MM.1S (cell line): ENCODE results near the gene ARHGAP27.
A peak's percentile ranks its signal among the peaks of the same experiment; 100 is the strongest.

Experiments used
- DNase-seq: peaks from one replicate; pipeline ENCODE4 v3.0.0-alpha.2; 2015
- H2AFZ ChIP-seq: fragments of 300-600 bp; sonication (generic); 2 replicates; pipeline ENCODE4 v1.6.0; 2016; ENCODE audit warnings: antibody characterized with exemption, low read length
- H3F3A ChIP-seq: fragments of 300-600 bp; sonication (generic); 2 replicates; pipeline ENCODE4 v1.6.1; 2016; ENCODE audit warnings: mild to moderate bottlenecking, antibody characterized with exemption, low read length, moderate library complexity, mixed read lengths; ENCODE audit not compliant: insufficient read depth
- H3K27ac ChIP-seq: fragments of 300-600 bp; sonication (generic); 2 replicates; pipeline ENCODE4 v1.5.1; 2016; ENCODE audit warnings: mild to moderate bottlenecking, low read length
- H3K27me3 ChIP-seq: fragments of 300-600 bp; sonication (generic); replicated peaks from 2 replicates; pipeline ENCODE4 v1.6.0; 2016; ENCODE audit warnings: low read length; ENCODE audit not compliant: insufficient read depth
- H3K36me3 ChIP-seq: fragments of 300-600 bp; sonication (generic); replicated peaks from 2 replicates; pipeline ENCODE4 v1.6.1; 2016; ENCODE audit warnings: mild to moderate bottlenecking, low read length, mixed read lengths; ENCODE audit not compliant: insufficient read depth
- H3K4me1 ChIP-seq: fragments of 300-600 bp; sonication (generic); 2 replicates; pipeline ENCODE4 v1.6.1; 2016; ENCODE audit warnings: low read length, mixed read lengths
- H3K4me2 ChIP-seq: fragments of 300-600 bp; sonication (generic); 2 replicates; pipeline ENCODE4 v1.6.0; 2016; ENCODE audit warnings: low read depth, low read length
- H3K4me3 ChIP-seq: fragments of 300-600 bp; sonication (generic); 2 replicates; pipeline ENCODE4 v1.5.1; 2016; ENCODE audit warnings: low read length, mixed read lengths
- H3K79me2 ChIP-seq: fragments of 300-600 bp; sonication (generic); 2 replicates; pipeline ENCODE4 v1.6.1; 2016; ENCODE audit warnings: mixed run types, low read length, mixed read lengths
- H3K9ac ChIP-seq: fragments of 300-600 bp; sonication (generic); 2 replicates; pipeline ENCODE4 v1.6.1; 2016; ENCODE audit warnings: low read length, mixed read lengths
- H3K9me2 ChIP-seq: fragments of 300-600 bp; sonication (generic); replicated peaks from 2 replicates; pipeline ENCODE4 v1.6.1; 2016; ENCODE audit warnings: mild to moderate bottlenecking, low read length, mixed read lengths; ENCODE audit not compliant: insufficient read depth
- H3K9me3 ChIP-seq: fragments of 300-600 bp; sonication (generic); replicated peaks from 2 replicates; pipeline ENCODE4 v1.6.1; 2016; ENCODE audit warnings: mild to moderate bottlenecking, low read length, mixed read lengths; ENCODE audit not compliant: insufficient read depth
- H4K20me1 ChIP-seq: fragments of 300-600 bp; sonication (generic); 2 replicates; pipeline ENCODE4 v1.6.1; 2016; ENCODE audit warnings: mild to moderate bottlenecking, low read length, moderate library complexity, mixed read lengths; ENCODE audit not compliant: insufficient read depth
- EZH2 ChIP-seq: fragments of 300-600 bp; sonication (generic); optimal IDR thresholded peaks from 2 replicates; pipeline ENCODE3; 2017; ENCODE audit warnings: low read depth, mild to moderate bottlenecking, antibody characterized with exemption, low read length, mixed read lengths
- EZH2phosphoT487 ChIP-seq: fragments of 300-600 bp; sonication (generic); IDR thresholded peaks from 2 replicates; pipeline ENCODE4 v1.6.1; 2018; ENCODE audit warnings: antibody characterized with exemption, low read length
- TF ChIP-seq, protein P1 (sequence below): fragments of 300-600 bp; sonication (generic); IDR thresholded peaks from 2 replicates; pipeline ENCODE4 v1.5.1; 2016; ENCODE audit warnings: antibody characterized with exemption, low read length, mixed read lengths

The ARHGAP27 gene

DNA sequence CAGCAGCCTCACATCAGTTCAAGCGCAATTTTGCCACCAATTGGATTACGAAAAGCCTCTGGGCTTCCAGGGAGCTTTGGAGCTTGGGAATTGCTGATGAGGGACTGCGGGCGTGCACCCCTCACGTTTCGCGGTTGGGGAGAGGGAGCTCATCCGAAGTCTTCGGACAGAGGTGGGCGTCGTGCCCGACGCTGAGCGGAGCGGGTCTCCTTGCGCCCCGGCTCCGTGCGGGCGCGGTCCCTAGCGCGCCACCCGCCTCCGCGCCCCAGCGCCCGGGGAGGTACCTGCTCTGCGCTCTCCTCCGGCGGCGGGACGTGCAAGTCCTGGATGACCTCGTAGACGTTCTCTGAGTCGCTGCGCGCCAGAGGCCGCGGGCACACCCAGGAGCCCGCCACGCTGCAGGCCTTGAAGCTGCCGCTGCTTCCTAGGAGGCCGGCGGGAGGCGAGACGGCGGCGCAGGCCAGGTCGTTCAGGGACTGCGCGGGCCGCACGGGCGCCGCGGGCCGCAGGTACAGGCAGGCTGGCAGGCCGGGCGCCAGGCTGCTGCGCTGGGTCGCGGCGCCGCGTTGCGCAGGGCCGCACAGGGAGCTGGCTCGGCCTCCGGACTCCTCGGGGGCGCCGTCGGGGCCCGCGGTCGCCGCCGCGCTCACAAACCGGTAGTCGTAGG lies 3.2 kb downstream of the ARHGAP27 start:
- H3K36me3 ChIP-seq = no peaks in the 10 kb centered on the region
- H3K4me1 ChIP-seq = peaks cover 36% of the 10 kb centered on the region
- no peaks in the 10 kb centered on the region for H3K9me3 ChIP-seq
- no peak for DNase-seq
- no peaks in the 10 kb centered on the region for H3K27me3 ChIP-seq
- H3K9me2 ChIP-seq = no peaks in the 10 kb centered on the region
- H3K4me3 ChIP-seq = peak overlapping the region; percentile 24
- no peaks in the 10 kb centered on the region for H4K20me1 ChIP-seq
- H3K79me2 ChIP-seq = peaks cover 52% of the 10 kb centered on the region
- H3K9ac ChIP-seq = no peak overlapping the region
- peaks cover 32% of the 10 kb centered on the region for H3F3A ChIP-seq
- peak overlapping the region; percentile 74 for H3K4me2 ChIP-seq
- no peak overlapping the region for H2AFZ ChIP-seq
- H3K27ac ChIP-seq = peak overlapping the region; percentile 63; the same call in 1 of the 2 replicates
- TF ChIP-seq EZH2phosphoT487 (no peak), EZH2 (no peak)
- TF ChIP-seq, protein P1, sequence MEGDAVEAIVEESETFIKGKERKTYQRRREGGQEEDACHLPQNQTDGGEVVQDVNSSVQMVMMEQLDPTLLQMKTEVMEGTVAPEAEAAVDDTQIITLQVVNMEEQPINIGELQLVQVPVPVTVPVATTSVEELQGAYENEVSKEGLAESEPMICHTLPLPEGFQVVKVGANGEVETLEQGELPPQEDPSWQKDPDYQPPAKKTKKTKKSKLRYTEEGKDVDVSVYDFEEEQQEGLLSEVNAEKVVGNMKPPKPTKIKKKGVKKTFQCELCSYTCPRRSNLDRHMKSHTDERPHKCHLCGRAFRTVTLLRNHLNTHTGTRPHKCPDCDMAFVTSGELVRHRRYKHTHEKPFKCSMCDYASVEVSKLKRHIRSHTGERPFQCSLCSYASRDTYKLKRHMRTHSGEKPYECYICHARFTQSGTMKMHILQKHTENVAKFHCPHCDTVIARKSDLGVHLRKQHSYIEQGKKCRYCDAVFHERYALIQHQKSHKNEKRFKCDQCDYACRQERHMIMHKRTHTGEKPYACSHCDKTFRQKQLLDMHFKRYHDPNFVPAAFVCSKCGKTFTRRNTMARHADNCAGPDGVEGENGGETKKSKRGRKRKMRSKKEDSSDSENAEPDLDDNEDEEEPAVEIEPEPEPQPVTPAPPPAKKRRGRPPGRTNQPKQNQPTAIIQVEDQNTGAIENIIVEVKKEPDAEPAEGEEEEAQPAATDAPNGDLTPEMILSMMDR = no peak

DNA sequence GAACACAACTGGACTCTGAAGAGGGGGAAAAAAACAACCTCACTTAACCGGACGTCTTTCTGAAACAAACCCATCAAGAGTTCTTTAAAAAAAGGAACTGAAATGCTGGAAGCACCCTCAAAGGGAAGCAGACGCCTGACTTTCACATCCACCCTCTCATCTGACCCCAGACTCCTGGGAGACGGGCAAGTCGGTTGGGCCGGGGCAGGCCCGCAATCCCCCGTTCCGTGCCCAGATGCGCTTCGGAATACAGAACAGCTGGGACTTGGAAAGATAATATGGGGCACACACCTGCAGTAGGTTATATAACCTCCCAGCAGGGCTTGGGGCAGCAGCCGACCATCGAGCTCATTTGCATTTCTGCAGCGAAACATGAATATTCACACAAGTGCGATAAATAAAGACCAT lies 3.7 kb downstream of the ARHGAP27 start:
- no peaks in the 10 kb centered on the region for H4K20me1 ChIP-seq
- H3F3A ChIP-seq = peaks cover 32% of the 10 kb centered on the region
- H3K27ac ChIP-seq = peak overlapping the region; percentile 63; the same call in 1 of the 2 replicates
- H3K9me3 ChIP-seq = no peaks in the 10 kb centered on the region
- no peaks in the 10 kb centered on the region for H3K36me3 ChIP-seq
- H3K9me2 ChIP-seq = no peaks in the 10 kb centered on the region
- DNase-seq = no peak
- H3K79me2 ChIP-seq = peaks cover 57% of the 10 kb centered on the region
- no peak overlapping the region for H2AFZ ChIP-seq
- TF ChIP-seq, protein P1 = no peak
- TF ChIP-seq EZH2phosphoT487 (no peak), EZH2 (no peak)
- peak overlapping the region; percentile 24 for H3K4me3 ChIP-seq
- peak overlapping the region; percentile 30; the same call in 1 of the 2 replicates for H3K9ac ChIP-seq
- no peaks in the 10 kb centered on the region for H3K27me3 ChIP-seq
- H3K4me1 ChIP-seq = peaks cover 36% of the 10 kb centered on the region
- peak overlapping the region; percentile 74 for H3K4me2 ChIP-seq

DNA sequence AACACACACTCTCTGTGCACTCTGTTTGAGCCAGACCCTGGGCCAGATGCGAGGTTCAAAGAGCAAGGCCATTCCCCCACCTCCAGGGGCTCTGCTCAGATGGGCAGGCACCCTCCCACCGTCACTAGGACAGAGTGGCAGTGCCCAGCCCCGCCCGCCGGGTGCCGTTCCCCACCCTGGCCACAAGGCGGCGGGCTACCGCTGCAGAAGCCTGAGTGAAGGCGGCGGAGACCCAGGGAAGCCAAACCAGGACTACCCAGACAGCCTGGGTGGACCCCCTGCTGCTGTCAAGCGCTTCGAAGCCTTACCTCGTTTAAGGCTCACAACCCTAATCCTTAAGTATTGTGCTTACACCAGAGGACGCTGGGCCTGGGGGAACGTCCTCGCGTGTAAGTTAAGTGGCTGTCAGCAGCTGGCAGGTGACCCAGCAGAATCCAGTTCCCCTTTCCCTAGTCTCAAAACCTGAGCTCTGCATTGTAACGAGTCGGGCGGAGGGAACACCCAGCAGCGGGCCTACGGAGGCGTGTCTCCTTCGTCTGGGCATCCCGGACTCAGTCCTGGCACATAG lies 4.5 kb downstream of the ARHGAP27 start:
- Histone ChIP-seq H3K4me3 (peak overlapping the region; percentile 24), H3F3A (peaks cover 28% of the 10 kb centered on the region), H3K36me3 (no peaks in the 10 kb centered on the region), H3K9me2 (no peaks in the 10 kb centered on the region), H3K4me1 (peaks cover 34% of the 10 kb centered on the region), H3K9ac (peak overlapping the region; percentile 30; the same call in 1 of the 2 replicates), H3K4me2 (peak overlapping the region; percentile 74), H3K27ac (peak overlapping the region; percentile 63; the same call in 1 of the 2 replicates), H3K9me3 (no peaks in the 10 kb centered on the region), H2AFZ (peak overlapping the region; percentile 22; the same call in 1 of the 2 replicates), H3K79me2 (peaks cover 65% of the 10 kb centered on the region), H3K27me3 (no peaks in the 10 kb centered on the region), H4K20me1 (no peaks in the 10 kb centered on the region)
- TF ChIP-seq, protein P1 = peak; percentile 96
- TF ChIP-seq EZH2phosphoT487 (no peak), EZH2 (no peak)
- peak; percentile 75 for DNase-seq
